ENCODE results near the gene NEURL2.

GRCh38 chr20:45851501-45851900 is 39.5 kb downstream of the NEURL2 start:
- no peak for TF ChIP-seq CTCF (IDR thresholded peaks at IDR 0.05)
- TF ChIP-seq POLR2A (IDR thresholded peaks at IDR 0.05) = no peak

Measured in lower leg skin (tissue), 3 donors.